NCI-H187 treated with DMSO at 0.1 percent for 48 hours (cell line): Measurements from ENCODE around the gene CMPK2.
A peak's percentile ranks its signal among the peaks of the same experiment; 100 is the strongest.

Source experiments
- DNase-seq: peaks from one replicate; lab custom pipeline; 2025; lab: John Stamatoyannopoulos, UW

The CMPK2 gene

DNA sequence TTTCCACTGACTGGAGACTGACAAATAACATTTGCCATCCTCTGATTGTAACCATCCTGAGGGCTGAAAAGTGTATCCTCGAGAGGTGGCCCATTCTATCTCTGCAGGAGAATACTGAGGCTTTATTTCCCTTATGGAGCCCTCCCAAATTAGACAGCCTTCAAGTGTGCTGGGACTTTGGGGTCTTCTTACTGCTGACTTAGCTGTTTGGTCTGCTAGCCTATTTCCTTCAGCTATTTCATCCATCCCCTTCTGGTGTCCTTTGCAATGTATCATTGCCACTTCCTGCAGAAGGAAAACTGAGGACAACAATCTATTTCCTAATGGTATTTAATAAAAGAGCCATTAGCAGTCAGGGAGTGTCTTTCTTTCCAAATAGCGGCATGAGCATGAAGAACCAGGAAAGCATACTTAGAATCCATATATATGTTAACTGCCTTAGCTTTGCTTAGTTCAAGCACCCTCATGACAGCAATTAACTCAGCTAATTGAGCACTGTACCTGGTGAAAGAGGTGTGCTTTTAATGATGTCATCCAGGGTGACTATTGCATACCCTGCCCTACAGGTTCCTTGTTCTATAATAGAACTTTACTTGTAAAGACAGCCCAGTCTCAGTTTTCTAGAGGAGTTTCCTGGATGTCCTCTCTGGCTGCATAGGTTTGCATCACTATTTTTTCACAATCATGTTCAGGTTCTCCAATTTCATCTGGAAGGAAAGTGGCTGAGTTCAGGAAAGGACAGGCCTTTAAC, 24.0 kb downstream of the CMPK2 start:
- no peak for DNase-seq

DNA sequence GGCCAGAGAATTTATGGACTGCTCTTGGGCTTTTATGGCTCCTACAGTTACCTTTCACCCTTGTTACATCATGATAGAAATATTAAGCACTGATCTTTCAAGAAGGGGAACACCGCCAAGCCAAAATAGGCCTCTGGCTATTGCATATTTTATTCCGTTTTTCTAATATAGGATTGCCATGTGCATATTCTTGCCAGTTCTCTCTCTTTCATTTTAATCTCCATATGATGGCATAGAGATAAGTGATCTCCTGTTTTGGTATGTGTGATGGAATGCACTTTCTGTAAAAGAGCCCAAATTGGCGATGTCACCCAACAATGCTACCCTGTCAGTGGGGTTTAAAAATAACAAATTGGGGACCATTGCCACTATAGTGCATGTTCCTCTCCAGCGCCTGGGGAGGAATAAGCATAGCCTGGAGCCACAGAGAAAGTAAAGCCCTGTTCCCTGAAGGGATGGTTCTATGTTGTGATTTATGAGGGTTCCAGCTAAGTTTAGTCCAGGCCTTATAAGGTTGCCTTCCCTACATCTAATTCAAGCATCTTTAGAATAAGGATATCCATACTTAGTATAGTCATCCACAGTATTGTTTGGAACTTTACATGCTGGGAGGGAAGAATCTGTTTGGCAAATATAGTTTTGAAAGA, 26.9 kb downstream of the CMPK2 start:
- DNase-seq, result no peak

- no peak for DNase-seq
These were observed 30.2 kb downstream of the CMPK2 start for GRCh38 chr2:6835467-6835866.

GRCh38 chr2:6834163-6834562, 31.5 kb downstream of the CMPK2 start:
- no peak for DNase-seq

DNA sequence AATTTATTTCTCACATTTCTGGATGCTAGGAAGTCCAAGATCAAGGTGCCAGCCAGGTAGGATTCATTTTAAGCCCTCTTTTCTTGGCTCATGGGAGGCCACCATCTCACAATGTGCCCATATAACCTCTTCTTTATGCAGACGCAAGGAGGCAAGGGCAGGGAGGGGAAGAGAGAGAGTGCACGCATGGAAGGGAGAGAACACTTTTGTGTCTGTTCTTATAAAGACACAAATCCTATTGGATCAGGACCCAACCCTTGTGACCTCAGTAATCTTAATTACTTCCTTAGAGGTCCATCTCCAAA, 32.5 kb downstream of the CMPK2 start:
- no peak for DNase-seq

DNA sequence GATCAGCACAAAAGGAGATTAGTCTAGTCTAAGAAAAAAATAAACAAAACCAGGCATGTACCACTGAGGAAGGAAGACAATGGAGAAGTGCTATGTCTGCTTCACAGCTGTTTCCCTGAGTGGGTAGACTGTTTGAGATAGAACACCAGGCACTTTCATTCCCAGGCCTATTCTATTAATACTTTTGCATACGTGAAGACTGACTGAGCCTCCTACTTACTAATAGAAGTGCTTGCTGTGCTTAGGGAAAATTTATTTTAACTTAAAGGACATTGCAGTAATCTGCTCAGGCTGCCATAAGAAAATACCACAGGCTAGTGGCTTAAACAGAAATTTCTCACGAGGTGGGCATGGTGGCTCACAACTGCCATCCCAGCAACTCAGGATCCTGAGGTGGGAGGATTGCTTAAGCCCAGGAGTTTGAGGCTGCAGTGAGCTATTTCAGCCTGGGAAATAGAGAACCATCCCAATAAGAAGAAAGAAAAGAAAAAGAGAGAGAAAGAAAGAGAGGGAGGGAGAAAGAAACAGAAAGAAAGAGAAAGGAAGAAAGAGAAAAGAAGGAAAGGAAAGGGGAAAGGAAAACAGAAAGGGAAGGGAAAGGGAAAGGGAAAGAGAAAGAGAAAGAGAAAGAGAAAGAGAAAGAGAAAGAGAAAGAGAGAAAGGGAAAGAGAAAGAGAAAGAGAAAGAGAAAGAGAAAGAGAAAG, 33.0 kb downstream of the CMPK2 start:
- no peak for DNase-seq

GRCh38 chr2:6831229-6831628, 34.5 kb downstream of the CMPK2 start:
- no peak for DNase-seq

DNA sequence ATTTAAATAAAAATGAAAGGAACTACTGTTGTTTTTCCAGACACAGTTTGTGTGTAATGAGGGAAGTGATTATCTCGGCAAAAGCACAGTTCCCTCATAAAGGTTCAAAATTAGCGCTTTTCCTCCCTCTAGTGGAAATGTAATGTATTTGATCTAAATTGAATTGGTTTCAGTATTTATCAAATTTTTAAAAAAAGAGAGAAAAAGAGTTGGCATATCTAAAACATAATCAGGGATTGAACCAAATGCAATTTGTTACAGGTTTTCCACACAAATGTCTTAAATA, 37.5 kb downstream of the CMPK2 start:
- no peak for DNase-seq

DNA sequence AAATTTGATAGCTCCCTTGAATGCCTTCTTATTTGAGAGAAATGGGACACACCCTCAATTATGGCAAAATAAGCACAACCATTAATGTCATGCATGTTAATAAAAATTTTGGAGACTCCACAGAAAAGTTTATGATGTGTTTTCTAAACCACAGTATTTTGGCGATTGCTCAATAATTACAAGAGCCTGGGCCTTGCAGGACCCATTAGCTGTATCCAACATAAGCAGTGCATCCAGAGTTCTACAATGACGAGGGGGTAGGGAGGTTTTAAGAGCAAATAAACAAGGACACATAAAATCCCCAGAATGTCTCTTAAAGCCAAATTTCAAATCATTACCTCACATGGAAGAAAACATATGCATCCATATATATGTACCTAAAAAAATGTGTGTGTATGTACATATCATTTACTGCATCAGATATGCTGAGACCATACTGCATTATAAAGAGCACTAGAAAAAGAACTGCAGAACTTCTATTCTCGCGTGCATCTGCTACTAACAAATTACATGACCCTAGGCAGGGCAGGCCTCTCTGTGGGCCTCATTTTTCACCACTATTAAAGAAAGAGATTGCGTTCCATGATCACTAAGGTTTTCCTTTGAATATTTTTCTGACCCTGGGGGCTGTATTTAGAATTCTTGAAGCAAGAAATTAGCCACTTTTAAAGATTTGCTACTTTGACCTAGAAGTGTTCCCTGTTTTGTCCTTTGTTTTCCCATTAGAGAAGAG, 38.0 kb downstream of the CMPK2 start:
- DNase-seq, result no peak

- peak; percentile 64 for DNase-seq
These were observed 39.4 kb downstream of the CMPK2 start for GRCh38 chr2:6826081-6826913.

GRCh38 chr2:6824962-6825361, 40.7 kb downstream of the CMPK2 start:
- DNase-seq, result no peak

GRCh38 chr2:6823111-6823510, 42.6 kb downstream of the CMPK2 start:
- no peak for DNase-seq

- no peak for DNase-seq
These were observed 43.3 kb downstream of the CMPK2 start for GRCh38 chr2:6822406-6822805.

GRCh38 chr2:6820903-6821584, 44.7 kb downstream of the CMPK2 start:
- no peak for DNase-seq

DNA sequence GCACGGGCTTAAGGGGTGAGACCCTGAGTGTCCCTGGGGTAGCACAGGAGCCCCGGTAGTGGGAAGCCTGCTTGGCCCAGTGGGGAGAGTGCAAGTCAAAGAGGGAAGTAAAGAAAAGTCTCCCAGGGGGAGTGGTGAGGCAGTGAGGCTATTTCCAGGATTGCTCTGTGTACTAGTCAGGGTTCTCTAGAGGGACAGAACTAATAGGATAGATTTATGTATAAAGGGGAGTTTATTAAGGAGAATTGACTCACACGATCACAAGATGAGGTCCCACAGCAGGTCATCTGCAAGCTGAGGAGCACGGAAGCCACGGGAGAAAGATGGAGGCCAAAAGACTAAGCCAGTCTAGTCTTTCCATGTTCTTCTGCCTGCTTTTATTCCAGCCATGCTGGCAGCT, 45.5 kb downstream of the CMPK2 start:
- no peak for DNase-seq

GRCh38 chr2:6819668-6820067, 46.0 kb downstream of the CMPK2 start:
- DNase-seq, result no peak

DNA sequence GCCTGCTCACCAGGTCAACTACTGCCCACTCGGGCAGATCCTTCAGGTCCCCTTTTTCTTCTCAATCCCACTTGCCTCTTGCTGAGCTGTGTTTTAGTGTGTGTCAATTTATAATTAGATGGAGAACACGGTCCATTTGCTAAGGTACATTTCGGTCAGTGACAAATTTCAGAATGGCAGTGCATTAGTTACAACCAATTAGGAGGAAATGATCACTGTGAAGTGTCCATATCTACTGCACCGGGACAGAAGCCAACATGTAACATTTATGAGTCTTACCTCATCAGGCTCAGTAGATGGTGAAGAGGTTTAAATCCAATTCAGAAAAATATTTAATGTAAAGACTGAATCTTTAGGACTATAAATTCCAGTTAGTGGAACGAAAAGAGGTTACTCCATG, 47.7 kb downstream of the CMPK2 start:
- DNase-seq, result no peak

DNA sequence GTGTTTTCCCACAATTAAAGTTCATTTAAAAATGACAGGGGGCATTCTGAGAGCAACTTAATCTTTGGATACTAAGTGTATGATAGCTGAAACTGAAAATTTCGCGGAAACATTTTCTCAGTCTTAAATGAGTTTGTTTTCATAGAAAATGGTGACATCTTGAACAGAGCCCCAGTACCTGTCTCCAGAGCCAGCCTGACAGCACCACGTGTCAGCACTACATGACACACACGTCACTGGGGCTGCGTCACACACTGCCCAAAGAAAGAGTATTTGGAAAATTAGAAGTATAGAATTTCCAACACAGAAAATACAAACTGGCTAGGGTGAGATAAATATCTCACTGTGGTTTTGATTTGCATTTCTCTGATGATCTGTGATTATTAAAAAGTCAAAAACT, 50.8 kb downstream of the CMPK2 start:
- no peak for DNase-seq

DNA sequence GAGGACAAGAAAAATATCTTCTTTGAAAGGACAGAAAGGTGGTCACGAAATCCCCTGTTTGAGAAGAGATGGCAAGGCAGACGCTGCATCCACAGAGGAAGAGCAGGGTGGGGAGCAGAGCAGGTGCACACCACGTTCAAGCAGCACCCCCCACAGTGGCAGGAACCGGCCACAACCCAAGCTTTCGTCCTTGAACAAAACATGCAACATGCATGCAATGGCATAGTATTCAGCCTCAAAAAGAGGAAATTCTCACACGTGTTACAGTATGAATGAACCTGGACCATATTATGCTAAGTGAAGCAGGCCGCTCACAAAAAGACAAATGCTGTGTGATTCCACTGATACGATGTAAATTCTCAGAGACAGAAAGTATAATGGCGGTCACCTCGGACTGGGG, 51.4 kb downstream of the CMPK2 start:
- no peak for DNase-seq

- DNase-seq, result no peak
These were observed 52.1 kb downstream of the CMPK2 start for GRCh38 chr2:6813573-6813972.

DNA sequence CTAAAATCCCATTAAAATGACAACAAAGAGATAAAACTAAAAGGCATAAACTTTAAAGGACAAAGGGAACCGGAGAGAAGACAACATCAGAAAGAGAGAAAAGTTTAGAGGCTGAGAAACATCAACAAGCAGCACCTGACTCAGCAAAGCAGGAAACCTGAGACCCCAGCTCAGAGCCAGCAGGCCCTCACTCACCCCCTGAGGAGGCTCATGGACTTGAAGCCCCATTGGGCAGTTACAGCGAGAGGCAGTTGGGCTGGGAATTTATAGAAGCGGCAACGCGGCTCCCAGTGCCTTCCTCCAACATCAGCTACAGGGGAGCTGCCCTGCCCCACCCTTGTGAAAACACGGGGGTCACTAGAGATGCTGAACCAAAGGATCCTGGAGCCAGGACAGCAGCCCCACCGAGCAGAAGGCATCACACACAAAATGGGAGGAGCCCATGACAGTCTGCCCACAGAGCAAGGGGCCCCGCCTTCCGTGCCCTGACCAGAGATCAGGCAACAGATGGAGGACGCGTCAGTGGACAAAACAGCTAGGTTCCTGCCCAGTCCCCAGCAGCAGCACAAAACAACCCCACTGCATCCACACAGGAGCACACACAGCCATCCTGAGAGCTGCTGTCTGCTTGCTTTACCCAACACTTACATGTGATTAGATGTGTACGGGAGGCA, 52.7 kb downstream of the CMPK2 start:
- no peak for DNase-seq
